Common myeloid progenitor, CD34-positive (primary cell): Measurements from ENCODE around the gene AICDA.

Source experiments
- CTCF ChIA-PET: fragments of 350-600 bp; sonication (Branson Sonifier 250); formaldehyde crosslinking; loops from one replicate; lab custom pipeline; 2021; ENCODE audit warnings: antibody characterized with exemption; lab: Charles Lee
- POLR2A ChIA-PET: fragments of 350-600 bp; sonication (Branson Sonifier 250); formaldehyde crosslinking; loops from one replicate; lab custom pipeline; 2021; ENCODE audit warnings: antibody characterized with exemption; lab: Charles Lee
- DNase-seq, 3 donors: peaks; one replicate each; pipeline versions ENCODE4 v3.0.0 to v3.0.0-alpha.2; 2013
- H3K27ac ChIP-seq, 2 experiments: 1 replicate in 1 of 2; 2 replicates in 1 of 2; pipeline ENCODE4 v1.7.0; 2013; ENCODE audit warnings: inconsistent platforms in 2 of 2, low read length in 2 of 2, mild to moderate bottlenecking in 2 of 2, low read depth in 1 of 2, moderate library complexity in 1 of 2; ENCODE audit not compliant: severe bottlenecking in 2 of 2, insufficient read depth in 1 of 2, poor library complexity in 1 of 2
- H3K27me3 ChIP-seq, 5 experiments: replicated peaks in 2 of 5; 1 replicate in 3 of 5; 2 replicates in 2 of 5; pipeline versions ENCODE4 v1.6.1 to v1.7.0; 2013; ENCODE audit warnings: low read length in 4 of 5, mild to moderate bottlenecking in 2 of 5, moderate library complexity in 2 of 5, inconsistent platforms in 1 of 5; ENCODE audit not compliant: insufficient read depth in 5 of 5, control insufficient read depth in 4 of 5
- H3K36me3 ChIP-seq, 4 experiments: 1 replicate in 2 of 4; 2 replicates in 2 of 4; pipeline versions ENCODE4 v1.6.1 to v1.7.0; 2013; ENCODE audit warnings: low read length in 3 of 4, control low read depth in 1 of 4, mild to moderate bottlenecking in 1 of 4; ENCODE audit not compliant: control insufficient read depth in 4 of 4, insufficient read depth in 4 of 4
- H3K4me1 ChIP-seq, 4 experiments: 1 replicate in 3 of 4; 2 replicates in 1 of 4; pipeline versions ENCODE4 v1.6.1 to v1.7.1; 2013; ENCODE audit warnings: low read length in 3 of 4, mild to moderate bottlenecking in 3 of 4, control low read depth in 1 of 4, inconsistent platforms in 1 of 4, moderate library complexity in 1 of 4; ENCODE audit not compliant: control insufficient read depth in 4 of 4, insufficient read depth in 4 of 4; ENCODE audit errors: control extremely low read depth in 1 of 4
- H3K4me3 ChIP-seq, 7 experiments: 1 replicate in 4 of 7; 2 replicates in 3 of 7; pipeline versions ENCODE4 v1.5.1 to v1.7.0; 2013; ENCODE audit warnings: mild to moderate bottlenecking in 7 of 7, low read length in 6 of 7, moderate library complexity in 6 of 7, inconsistent platforms in 2 of 7, low read depth in 2 of 7, control low read depth in 1 of 7; ENCODE audit not compliant: insufficient read depth in 4 of 7, control insufficient read depth in 1 of 7; ENCODE audit errors: extremely low read depth in 1 of 7
- H3K9me3 ChIP-seq, 5 experiments: 1 replicate in 4 of 5; 2 replicates in 1 of 5; pipeline versions ENCODE4 v1.6.1 to v1.7.1; 2013; ENCODE audit warnings: low read length in 4 of 5, mild to moderate bottlenecking in 2 of 5, inconsistent platforms in 1 of 5, low read depth in 1 of 5, moderate library complexity in 1 of 5; ENCODE audit not compliant: control insufficient read depth in 4 of 5, insufficient read depth in 2 of 5; ENCODE audit errors: control extremely low read depth in 1 of 5
- WGBS: methylation state at CpG from one replicate; pipeline ENCODE4 v1.1.5; 2013; ENCODE audit not compliant: insufficient coverage; 5-methylcytosine and 5-hydroxymethylcytosine counted together

The AICDA gene

DNA sequence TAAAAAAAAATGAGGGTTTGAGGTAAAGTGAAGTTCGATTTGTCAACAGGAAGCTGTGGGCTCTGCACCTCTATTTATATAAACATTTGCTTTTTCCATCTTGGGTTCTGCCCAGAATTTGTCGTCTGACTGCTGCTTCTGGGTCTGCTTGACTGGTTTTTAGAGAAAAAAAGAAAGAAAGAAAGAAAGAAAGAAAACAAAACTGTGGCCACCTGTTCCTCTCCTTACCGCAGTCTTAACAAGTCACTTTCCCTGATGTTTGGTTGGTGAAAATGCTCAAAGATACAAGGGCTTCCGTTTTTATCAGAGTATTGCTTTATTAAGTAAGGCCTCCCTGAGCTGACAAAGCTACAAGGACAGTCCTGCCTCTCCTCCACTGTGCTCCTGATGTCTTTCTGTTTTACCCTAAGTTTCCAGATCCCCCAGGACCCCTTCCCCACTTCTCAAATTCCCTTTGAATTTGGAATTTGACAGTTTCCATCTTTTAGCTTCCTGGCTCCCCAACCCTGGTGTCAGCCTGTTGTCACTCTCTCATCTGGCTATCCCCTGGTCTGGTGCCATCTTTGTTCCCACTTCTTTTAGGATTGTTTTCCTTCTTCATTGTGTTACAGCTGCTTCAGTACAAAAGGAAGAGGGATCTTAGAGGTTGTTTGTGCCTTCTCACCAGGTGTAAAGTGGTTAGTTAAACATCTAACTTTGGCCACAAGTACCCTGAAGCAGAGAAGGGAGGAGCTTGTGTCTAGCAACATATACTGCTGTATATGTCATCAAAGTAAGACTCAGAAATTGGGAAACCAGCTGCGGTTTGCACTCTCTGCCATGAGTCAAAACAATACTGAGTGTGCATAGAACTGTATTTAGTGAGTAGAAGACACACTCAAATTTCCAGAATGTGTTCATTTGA lies 31.9 kb upstream of the AICDA start:
- ChIA-PET CTCF (interaction anchor here (0.9 to 2.3 kb wide), 3 partner anchors 15 to 405 kb away, joined by 3 to 7 read pairs (median 4); no protein-coding TSS in a partner anchor), POLR2A (no interaction called here)
- Histone ChIP-seq H3K27ac (no peak overlapping the region), H3K4me3 (no peak overlapping the region), H3K9me3 (no peaks in the 10 kb centered on the region), H3K27me3 (no peaks in the 10 kb centered on the region), H3K4me1 (no peaks in the 10 kb centered on the region), H3K36me3 (no peaks in the 10 kb centered on the region)
- 100% methylated on average over 2 of the region's 5 CpGs for WGBS
- DNase-seq: no peak

DNA sequence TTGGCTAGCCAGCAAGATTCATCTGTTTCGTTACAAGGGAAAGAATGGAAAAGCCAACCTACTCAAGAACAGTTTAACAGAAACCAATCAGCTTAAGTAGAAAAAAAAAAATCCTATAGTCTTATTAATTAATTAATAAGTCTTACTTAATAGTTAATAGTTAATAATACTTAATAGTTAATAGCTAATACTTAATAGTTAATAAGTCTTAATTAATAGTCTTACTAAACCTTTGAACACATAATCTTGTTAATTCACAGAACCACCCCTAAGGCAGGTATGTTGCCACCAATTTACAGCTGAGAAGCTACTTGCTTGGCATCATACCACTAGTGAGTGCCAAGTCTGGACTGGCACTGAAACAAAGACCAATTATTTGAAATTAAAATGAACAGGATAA lies 30.1 kb upstream of the AICDA start:
- Histone ChIP-seq H3K27ac (no peak overlapping the region), H3K4me3 (no peak overlapping the region), H3K4me1 (no peaks in the 10 kb centered on the region), H3K9me3 (no peaks in the 10 kb centered on the region), H3K36me3 (no peaks in the 10 kb centered on the region), H3K27me3 (no peaks in the 10 kb centered on the region)
- CTCF ChIA-PET: no interaction called here
- POLR2A ChIA-PET: no interaction called here
- DNase-seq: no peak
- no CpG with 5 or more reads among the region's 1 CpG for WGBS

DNA sequence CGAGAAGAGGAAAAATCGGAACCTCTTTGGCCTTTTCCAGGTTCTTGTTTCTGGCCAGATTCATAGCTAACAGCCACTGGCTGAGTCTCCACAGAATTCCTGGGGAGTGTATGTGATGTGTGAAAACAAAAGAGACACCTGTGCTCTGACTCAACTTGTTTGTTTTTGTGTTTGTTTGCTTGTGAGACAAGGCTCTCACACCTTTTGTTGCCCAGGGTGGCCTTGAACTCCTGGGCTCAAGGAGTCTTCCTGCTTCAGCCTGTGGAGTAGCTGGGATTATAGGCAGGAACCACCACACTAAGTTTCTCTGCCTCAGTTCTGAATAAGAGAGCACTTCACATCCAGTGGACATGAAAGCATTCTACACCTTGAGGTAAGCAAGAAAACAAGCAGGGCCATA lies 27.3 kb upstream of the AICDA start:
- no peak overlapping the region for H3K4me3 ChIP-seq
- no peaks in the 10 kb centered on the region for H3K36me3 ChIP-seq
- H3K27ac ChIP-seq: no peak overlapping the region
- H3K4me1 ChIP-seq: no peaks in the 10 kb centered on the region
- 100% methylated on average over 2 of the region's 2 CpGs for WGBS
- H3K9me3 ChIP-seq: no peaks in the 10 kb centered on the region
- CTCF ChIA-PET: no interaction called here
- no peak for DNase-seq
- no peaks in the 10 kb centered on the region for H3K27me3 ChIP-seq
- POLR2A ChIA-PET: no interaction called here

- no peaks in the 10 kb centered on the region for H3K9me3 ChIP-seq
- CTCF ChIA-PET: no interaction called here
Observed at GRCh38 chr12:8638951-8639350, 26.3 kb upstream of the AICDA start.

GRCh38 chr12:8637666-8638065 lies 25.0 kb upstream of the AICDA start:
- no peaks in the 10 kb centered on the region for H3K27me3 ChIP-seq
- no peak overlapping the region for H3K4me3 ChIP-seq
- no peaks in the 10 kb centered on the region for H3K4me1 ChIP-seq
- H3K27ac ChIP-seq: no peak overlapping the region
- DNase-seq: no peak
- H3K9me3 ChIP-seq: no peaks in the 10 kb centered on the region
- 98% methylated on average over 4 of the region's 4 CpGs for WGBS
- POLR2A ChIA-PET: no interaction called here
- CTCF ChIA-PET: no interaction called here
- no peaks in the 10 kb centered on the region for H3K36me3 ChIP-seq

More at GRCh38 chr12:8638951-8639350, 26.3 kb upstream of the AICDA start:
- Histone ChIP-seq H3K27me3 (no peaks in the 10 kb centered on the region), H3K4me1 (no peaks in the 10 kb centered on the region), H3K27ac (no peak overlapping the region), H3K4me3 (no peak overlapping the region), H3K36me3 (no peaks in the 10 kb centered on the region)
- POLR2A ChIA-PET: no interaction called here
- 100% methylated on average over 1 of the region's 4 CpGs for WGBS
- no peak for DNase-seq

DNA sequence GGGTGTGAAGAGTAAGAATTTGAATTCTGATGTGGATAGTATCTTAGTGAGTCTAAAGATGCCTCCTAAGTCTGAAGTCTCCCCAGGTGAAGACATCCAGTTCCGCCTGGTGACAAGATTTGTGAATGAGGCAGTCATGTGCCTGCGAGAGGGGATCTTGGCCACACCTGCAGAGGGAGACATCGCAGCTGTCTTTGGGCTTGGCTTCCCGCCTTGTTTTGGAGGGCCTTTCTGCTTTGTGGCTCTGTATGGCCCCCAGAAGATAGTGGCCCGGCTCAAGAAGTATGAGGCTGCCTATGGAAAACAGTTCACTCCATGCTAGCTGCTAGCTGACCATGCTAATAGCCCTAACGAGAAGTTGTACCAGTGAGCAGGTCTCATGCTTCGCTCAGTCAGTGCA lies 24.6 kb upstream of the AICDA start:
- no peaks in the 10 kb centered on the region for H3K36me3 ChIP-seq
- 100% methylated on average over 7 of the region's 7 CpGs for WGBS
- ChIA-PET CTCF (no interaction called here), POLR2A (no interaction called here)
- no peaks in the 10 kb centered on the region for H3K27me3 ChIP-seq
- H3K4me1 ChIP-seq: no peaks in the 10 kb centered on the region
- no peak overlapping the region for H3K4me3 ChIP-seq
- H3K9me3 ChIP-seq: no peaks in the 10 kb centered on the region
- no peak for DNase-seq
- H3K27ac ChIP-seq: no peak overlapping the region

- POLR2A ChIA-PET: no interaction called here
- no peaks in the 10 kb centered on the region for H3K9me3 ChIP-seq
- 79% methylated on average over 4 of the region's 5 CpGs for WGBS
- no peak overlapping the region for H3K27ac ChIP-seq
- no peaks in the 10 kb centered on the region for H3K27me3 ChIP-seq
- H3K36me3 ChIP-seq: no peaks in the 10 kb centered on the region
- DNase-seq: no peak
- H3K4me3 ChIP-seq: no peak overlapping the region
- CTCF ChIA-PET: no interaction called here
- H3K4me1 ChIP-seq: no peaks in the 10 kb centered on the region
Observed at GRCh38 chr12:8636581-8636980, 23.9 kb upstream of the AICDA start.
